ENCODE results near the gene HSPA14.
"Not testable (repeated sequence)": the region's sequence is repeated elsewhere in the genome, so short reads cannot be mapped to it uniquely, and the experiment has no call there.

The HSPA14 gene

DNA sequence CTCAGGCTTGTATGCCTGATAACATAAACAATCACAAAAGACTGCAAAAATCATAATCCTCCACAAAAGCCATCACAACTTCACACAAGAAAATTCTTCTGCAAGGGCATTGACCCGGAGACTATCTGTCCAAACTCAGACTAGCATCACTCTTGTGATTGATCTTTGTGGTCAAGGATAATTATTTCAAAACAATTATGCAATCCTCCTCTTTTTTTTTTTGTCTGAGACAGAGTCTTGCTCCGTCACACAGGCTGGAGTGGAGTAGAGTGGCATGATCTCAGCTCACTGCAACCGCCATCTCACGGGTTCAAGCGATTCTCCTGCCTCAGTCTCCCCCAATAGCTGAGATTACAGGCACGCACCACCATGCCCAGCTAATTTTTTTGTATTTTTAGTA, 22.4 kb upstream of the HSPA14 start:
- DNase-seq (ENCODE audit: insufficient read length, low spot score) (no peak), FAIRE-seq (no peak)
- TF ChIP-seq POLR2A (IDR thresholded peaks at IDR 0.05; ENCODE audit: low read depth, low read length) (no peak), POU2F2 (IDR thresholded peaks at IDR 0.05; ENCODE audit: low read depth, low read length) (no peak), SPI1 (IDR thresholded peaks at IDR 0.05; ENCODE audit: low read depth, low read length) (no peak), TAF1 (IDR thresholded peaks at IDR 0.05; ENCODE audit: low read depth, low read length) (no peak), POLR2AphosphoS5 (IDR thresholded peaks at IDR 0.05; ENCODE audit: low read depth, low read length) (no peak), PAX5 (IDR thresholded peaks at IDR 0.05; ENCODE audit: insufficient read depth, low read length, severe bottlenecking) (no peak)

DNA sequence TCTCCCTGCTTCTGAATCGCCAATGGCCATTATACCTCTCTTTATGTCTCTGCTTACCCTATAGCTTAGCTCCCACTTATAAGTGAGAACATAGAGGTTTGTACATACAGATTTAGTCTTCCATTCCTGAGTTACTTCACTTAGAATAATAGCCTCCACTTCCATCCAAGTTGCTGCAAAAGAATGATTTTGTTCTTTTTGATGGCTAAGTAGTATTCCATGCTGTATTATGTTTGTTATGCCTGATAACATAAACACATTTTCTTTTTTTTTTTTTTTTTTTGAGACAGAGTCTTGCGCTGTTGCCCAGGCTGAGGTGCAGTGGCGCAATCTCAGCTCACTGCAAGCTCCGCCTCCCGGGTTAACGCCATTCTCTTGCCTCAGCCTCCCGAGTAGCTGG, 21.4 kb upstream of the HSPA14 start:
- FAIRE-seq; DNase-seq (ENCODE audit: insufficient read length, low spot score): not testable (repeated sequence)

DNA sequence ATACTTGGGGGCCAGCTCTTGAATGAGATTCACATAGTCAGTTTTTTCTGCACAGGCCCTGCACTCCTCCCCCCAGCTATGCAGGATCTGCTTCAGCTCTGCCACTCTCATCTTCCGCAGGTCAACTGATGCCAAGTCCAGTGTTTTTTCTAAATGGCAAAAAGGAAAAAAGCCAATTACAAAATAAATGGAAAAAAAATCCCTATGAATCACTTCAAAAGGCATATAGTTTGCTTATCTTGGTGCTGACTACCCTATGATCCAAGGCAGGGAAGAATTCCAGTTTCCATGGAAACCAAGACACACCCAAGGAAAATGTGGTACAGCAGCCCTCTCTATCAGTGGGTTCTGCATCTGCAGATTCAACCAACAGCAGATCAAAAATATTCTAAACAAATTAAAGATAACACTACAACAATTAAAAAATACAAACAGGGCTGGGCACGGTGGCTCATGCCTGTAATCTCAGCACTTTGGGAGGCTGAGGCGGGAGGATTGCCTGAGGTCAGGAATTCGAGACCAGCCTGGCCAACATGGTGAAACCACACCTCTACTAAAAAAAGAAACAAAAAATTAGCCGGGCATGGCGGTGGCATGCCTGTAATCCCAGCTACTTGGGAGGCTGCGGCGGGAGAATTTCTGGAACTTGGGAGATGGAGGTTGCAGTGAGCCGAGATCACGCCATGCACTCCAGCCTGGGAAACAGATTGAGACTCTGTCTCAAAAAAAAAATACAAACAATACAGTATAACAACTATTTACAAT, 17.9 kb upstream of the HSPA14 start:
- no peak for TF ChIP-seq TAF1 (IDR thresholded peaks at IDR 0.05; ENCODE audit: low read depth, low read length)
- no peak for FAIRE-seq
- DNase-seq (ENCODE audit: insufficient read length, low spot score), result no peak

DNA sequence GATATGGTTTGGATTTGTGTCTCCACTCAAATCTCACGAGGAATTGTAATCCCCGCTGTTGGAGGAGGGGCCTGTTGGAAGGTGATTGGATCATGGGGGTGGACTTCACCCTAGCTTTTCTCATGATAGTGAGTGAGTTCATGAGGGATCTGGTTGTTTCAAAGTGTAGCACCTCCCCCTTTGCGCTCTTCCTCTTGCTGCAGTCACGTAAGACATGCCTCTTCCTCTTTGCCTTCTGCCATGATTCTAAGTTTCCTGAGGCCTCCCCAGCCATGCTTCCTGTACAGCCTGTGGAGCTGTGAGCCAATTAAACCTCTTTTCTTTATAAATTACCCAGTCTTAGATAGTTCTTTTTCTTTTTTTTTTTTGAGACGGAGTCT, 17.3 kb upstream of the HSPA14 start:
- no peak for FAIRE-seq

DNA sequence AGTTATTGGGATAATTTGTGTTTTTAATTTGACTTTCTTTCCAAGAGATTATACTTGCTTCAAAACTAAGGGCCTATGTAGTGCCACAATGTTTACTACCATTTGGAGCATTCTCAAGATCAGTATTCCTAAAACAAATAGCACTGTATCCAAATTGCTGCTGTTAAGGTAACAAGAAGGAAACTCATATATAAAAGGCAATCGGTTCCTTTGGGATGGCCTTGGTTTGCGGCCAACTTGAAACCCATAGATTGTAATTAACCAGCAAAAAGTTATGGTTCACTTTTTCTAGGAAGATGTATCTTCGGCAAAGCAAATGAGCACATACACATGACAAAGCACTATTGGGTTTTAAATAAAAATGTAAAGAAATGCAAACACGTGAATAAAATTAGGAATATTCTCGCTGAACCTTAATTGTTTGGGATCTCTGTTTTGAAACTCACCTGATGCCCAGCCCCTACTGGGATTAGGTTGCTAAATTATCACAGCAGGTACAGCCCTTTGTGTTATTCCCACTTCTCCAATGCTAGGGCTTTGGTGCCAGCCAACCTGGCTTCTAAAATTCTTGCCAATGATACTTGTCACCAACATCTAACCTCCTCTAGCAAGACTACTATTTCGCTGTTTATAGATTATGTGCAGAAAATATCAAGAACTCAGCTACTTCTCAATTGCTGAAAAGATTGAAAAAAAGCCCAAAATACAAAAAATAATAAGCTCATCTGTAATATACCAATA, 16.3 kb upstream of the HSPA14 start:
- TF ChIP-seq PAX5 (IDR thresholded peaks at IDR 0.05; ENCODE audit: insufficient read depth, low read length, severe bottlenecking), result no peak
- TF ChIP-seq POU2F2 (IDR thresholded peaks at IDR 0.05; ENCODE audit: low read depth, low read length), result no peak
- no peak for TF ChIP-seq POLR2AphosphoS5 (IDR thresholded peaks at IDR 0.05; ENCODE audit: low read depth, low read length)
- no peak for TF ChIP-seq SPI1 (IDR thresholded peaks at IDR 0.05; ENCODE audit: low read depth, low read length)
- TF ChIP-seq TAF1 (IDR thresholded peaks at IDR 0.05; ENCODE audit: low read depth, low read length), result no peak
- TF ChIP-seq POLR2A (IDR thresholded peaks at IDR 0.05; ENCODE audit: low read depth, low read length), result no peak
- DNase-seq (ENCODE audit: insufficient read length, low spot score) (no peak), FAIRE-seq (no peak)

More for the DNA sequence above, 17.3 kb upstream of the HSPA14 start:
- DNase-seq (ENCODE audit: insufficient read length, low spot score), result no peak
- TF ChIP-seq SPI1 (IDR thresholded peaks at IDR 0.05; ENCODE audit: low read depth, low read length) (no peak), POLR2AphosphoS5 (IDR thresholded peaks at IDR 0.05; ENCODE audit: low read depth, low read length) (no peak), TAF1 (IDR thresholded peaks at IDR 0.05; ENCODE audit: low read depth, low read length) (no peak), POLR2A (IDR thresholded peaks at IDR 0.05; ENCODE audit: low read depth, low read length) (no peak), POU2F2 (IDR thresholded peaks at IDR 0.05; ENCODE audit: low read depth, low read length) (no peak), PAX5 (IDR thresholded peaks at IDR 0.05; ENCODE audit: insufficient read depth, low read length, severe bottlenecking) (no peak)

DNA sequence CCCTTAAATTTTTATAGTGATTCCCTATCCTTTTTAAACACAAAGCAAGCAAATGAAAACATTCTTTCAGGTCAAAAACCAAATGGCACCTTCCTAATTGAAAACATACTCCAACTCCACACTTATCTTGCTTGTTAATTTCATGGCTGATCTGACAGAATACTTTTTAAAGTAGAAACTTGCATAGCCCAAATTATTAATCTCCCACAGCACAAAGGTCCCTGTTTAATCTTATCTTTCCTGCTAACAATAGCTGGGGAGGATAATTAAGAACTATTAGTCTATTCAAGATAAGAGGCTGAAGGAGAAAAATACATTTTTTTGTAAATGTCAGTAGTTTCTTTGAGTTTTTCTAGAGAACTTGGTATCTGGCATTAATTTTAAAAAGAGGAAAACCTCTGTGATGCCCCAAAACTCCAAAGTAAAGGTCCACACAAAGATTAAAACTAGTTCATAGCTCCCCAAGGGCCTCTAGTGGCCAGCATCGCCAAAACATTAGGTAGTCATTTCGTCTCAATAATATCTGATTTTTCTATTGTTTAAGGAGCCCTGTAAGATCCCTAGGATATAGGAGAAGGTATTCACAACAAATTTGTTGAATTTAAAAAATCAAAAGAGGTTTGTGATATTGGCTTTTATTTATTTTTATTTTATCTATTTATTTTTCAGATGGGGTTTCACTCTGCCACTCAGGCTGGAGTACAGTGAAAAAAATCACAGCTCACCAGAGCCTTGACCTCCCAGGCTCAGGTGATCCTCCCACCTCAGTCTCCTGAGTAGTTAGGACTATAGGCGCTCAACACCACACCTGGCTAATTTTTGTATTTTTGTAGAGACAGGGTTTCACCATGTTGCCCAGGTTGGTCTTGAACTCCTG, 15.0 kb upstream of the HSPA14 start:
- no peak for FAIRE-seq
- TF ChIP-seq SPI1 (IDR thresholded peaks at IDR 0.05; ENCODE audit: low read depth, low read length) (no peak), POU2F2 (IDR thresholded peaks at IDR 0.05; ENCODE audit: low read depth, low read length) (no peak), PAX5 (IDR thresholded peaks at IDR 0.05; ENCODE audit: insufficient read depth, low read length, severe bottlenecking) (no peak), TAF1 (IDR thresholded peaks at IDR 0.05; ENCODE audit: low read depth, low read length) (no peak), POLR2A (IDR thresholded peaks at IDR 0.05; ENCODE audit: low read depth, low read length) (no peak), POLR2AphosphoS5 (IDR thresholded peaks at IDR 0.05; ENCODE audit: low read depth, low read length) (no peak)
- DNase-seq (ENCODE audit: insufficient read length, low spot score), result peak; percentile 22

DNA sequence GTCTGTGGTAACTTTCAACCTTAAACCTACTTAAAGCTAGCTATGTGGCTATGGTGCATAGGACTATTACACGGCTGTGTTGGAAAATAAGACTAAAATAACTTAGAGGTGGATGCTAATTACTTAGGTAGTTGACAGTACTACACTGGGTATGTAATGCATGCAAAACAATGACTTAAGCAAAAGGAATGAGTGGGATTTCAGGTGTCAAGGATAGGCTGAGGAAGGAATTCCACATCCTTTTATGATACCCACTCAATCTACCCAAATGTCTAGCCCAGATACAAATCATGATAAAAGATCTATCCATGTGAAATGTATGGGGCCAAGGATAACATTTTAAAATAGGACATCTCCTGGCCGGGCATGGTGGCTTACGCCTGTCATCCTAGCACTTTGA, 14.1 kb upstream of the HSPA14 start:
- no peak for DNase-seq (ENCODE audit: insufficient read length, low spot score)
- no peak for TF ChIP-seq PAX5 (IDR thresholded peaks at IDR 0.05; ENCODE audit: insufficient read depth, low read length, severe bottlenecking)
- no peak for TF ChIP-seq TAF1 (IDR thresholded peaks at IDR 0.05; ENCODE audit: low read depth, low read length)
- TF ChIP-seq SPI1 (IDR thresholded peaks at IDR 0.05; ENCODE audit: low read depth, low read length), result no peak
- no peak for TF ChIP-seq POLR2AphosphoS5 (IDR thresholded peaks at IDR 0.05; ENCODE audit: low read depth, low read length)
- no peak for TF ChIP-seq POU2F2 (IDR thresholded peaks at IDR 0.05; ENCODE audit: low read depth, low read length)
- no peak for TF ChIP-seq POLR2A (IDR thresholded peaks at IDR 0.05; ENCODE audit: low read depth, low read length)
- peak; percentile 47 for FAIRE-seq

DNA sequence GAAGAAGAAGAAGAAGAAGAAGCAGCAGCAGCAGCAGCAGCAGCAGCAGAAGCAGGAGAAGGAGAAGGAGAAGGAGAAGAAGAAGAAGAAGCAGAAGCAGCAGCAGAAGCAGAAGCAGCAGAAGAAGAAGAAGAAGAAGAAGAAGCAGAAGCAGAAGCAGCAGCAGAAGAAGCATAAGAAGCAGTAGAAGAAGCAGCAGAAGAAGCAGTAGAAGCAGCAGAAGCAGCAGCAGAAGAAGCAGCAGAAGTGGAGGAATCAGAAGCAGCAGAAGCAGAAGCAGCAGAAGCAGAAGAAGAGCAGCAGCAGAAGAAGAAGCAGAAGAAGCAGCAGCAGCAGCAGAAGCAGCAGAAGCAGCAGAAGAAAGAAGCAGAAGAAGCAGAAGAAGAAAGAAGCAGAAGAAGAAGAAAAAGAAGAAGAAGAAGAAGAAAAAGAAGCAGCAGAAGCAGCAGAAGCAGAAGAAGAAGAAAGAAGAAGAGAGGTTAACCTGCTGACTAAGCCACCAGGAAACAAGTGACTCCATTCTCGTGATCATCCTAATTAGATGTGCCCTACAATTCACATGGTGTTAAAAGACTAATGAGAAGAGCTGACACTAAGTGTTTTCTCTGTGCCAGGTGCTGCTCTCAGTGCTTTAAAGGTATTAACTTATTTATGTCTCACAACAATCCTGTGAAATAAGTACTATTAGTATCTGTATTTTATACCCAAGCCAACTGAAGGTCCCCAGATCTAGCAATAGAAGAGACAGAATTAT, 11.9 kb upstream of the HSPA14 start:
- TF ChIP-seq PAX5 (IDR thresholded peaks at IDR 0.05; ENCODE audit: insufficient read depth, low read length, severe bottlenecking), result no peak
- no peak for TF ChIP-seq TAF1 (IDR thresholded peaks at IDR 0.05; ENCODE audit: low read depth, low read length)
- no peak for TF ChIP-seq SPI1 (IDR thresholded peaks at IDR 0.05; ENCODE audit: low read depth, low read length)
- TF ChIP-seq POLR2AphosphoS5 (IDR thresholded peaks at IDR 0.05; ENCODE audit: low read depth, low read length), result no peak
- no peak for TF ChIP-seq POLR2A (IDR thresholded peaks at IDR 0.05; ENCODE audit: low read depth, low read length)
- no peak for TF ChIP-seq POU2F2 (IDR thresholded peaks at IDR 0.05; ENCODE audit: low read depth, low read length)
- DNase-seq (ENCODE audit: insufficient read length, low spot score) (no peak), FAIRE-seq (no peak)

DNA sequence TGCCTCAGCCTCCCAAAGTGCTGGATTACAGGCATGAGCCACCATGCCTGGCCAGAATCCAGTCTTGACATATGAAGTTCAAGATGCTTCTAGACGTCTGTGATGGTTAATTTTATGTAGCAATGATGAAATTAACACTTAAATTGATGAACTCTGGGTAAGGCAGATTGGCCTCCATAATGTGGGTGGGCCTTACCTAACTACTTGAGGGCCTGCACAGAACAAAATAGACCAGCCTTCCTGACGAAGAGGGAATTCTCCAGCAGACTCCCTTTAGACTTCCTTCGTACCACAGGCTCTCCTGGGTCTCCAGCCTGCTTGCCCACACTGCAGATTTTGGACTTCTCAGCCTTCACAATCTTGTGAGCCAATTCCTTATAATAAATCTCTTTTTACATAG, 5.0 kb upstream of the HSPA14 start:
- FAIRE-seq (no peak), DNase-seq (ENCODE audit: insufficient read length, low spot score) (no peak)
- TF ChIP-seq POU2F2 (IDR thresholded peaks at IDR 0.05; ENCODE audit: low read depth, low read length) (no peak), TAF1 (IDR thresholded peaks at IDR 0.05; ENCODE audit: low read depth, low read length) (no peak), POLR2AphosphoS5 (IDR thresholded peaks at IDR 0.05; ENCODE audit: low read depth, low read length) (no peak), PAX5 (IDR thresholded peaks at IDR 0.05; ENCODE audit: insufficient read depth, low read length, severe bottlenecking) (no peak), POLR2A (IDR thresholded peaks at IDR 0.05; ENCODE audit: low read depth, low read length) (no peak), SPI1 (IDR thresholded peaks at IDR 0.05; ENCODE audit: low read depth, low read length) (no peak)

Data from GM12891 (cell line).